Upper lobe of left lung (tissue), 6 donors: Measurements from ENCODE around the gene USP4. TPM values are rescaled to one million over a fixed set of nuclear protein-coding genes. Genes with fewer than 3 reads are reported as not detected.
A peak's percentile ranks its signal among the peaks of the same experiment; 100 is the strongest.

Experiments
- ATAC-seq, 2 donors: fragments of 200-7000 bp; cut with Tn5 transposase; one replicate each; pipeline ENCODE4 v1.9.1; 2022; ENCODE audit warnings: mild to moderate bottlenecking in 2 of 2, moderate library complexity in 2 of 2; ENCODE audit not compliant: low FRiP score in 2 of 2
- DNase-seq, 2 donors: peaks; one replicate each; pipeline ENCODE4 v3.0.0-alpha.2; 2019 to 2020
- H3K27ac ChIP-seq, 4 donors: fragments of 200-600 bp; sonication (generic); one replicate each; pipeline ENCODE4 v1.5.1; 2016 to 2019
- H3K27me3 ChIP-seq, 4 donors: fragments of 200-600 bp; sonication (generic); one replicate each; pipeline ENCODE4 v1.5.1; 2017 to 2019
- H3K36me3 ChIP-seq, 4 donors: fragments of 200-600 bp; sonication (generic); one replicate each; pipeline ENCODE4 v1.5.1; 2016 to 2019
- H3K4me1 ChIP-seq, 4 donors: fragments of 200-600 bp; sonication (generic); one replicate each; pipeline ENCODE4 v1.5.1; 2018 to 2019
- H3K4me3 ChIP-seq, 4 donors: fragments of 200-600 bp; sonication (generic); one replicate each; pipeline ENCODE4 v1.5.1; 2017 to 2019; ENCODE audit warnings: mild to moderate bottlenecking in 2 of 4, moderate library complexity in 1 of 4
- H3K9me3 ChIP-seq, 4 donors: fragments of 200-600 bp; sonication (generic); one replicate each; pipeline ENCODE4 v1.5.1; 2018 to 2019
- EP300 ChIP-seq, 4 donors: sonication (generic); formaldehyde crosslinking; IDR thresholded peaks; one replicate each; pipeline ENCODE4 v1.5.1; 2017; ENCODE audit warnings: antibody characterized with exemption in 4 of 4, control low read depth in 2 of 4
- POLR2A ChIP-seq, 4 donors: fragments of 450-650 bp; IDR thresholded peaks; one replicate each; pipeline ENCODE4 v1.5.1; 2016 to 2017; ENCODE audit warnings: antibody characterized with exemption in 4 of 4, mild to moderate bottlenecking in 2 of 4
- POLR2AphosphoS5 ChIP-seq, 2 donors: sonication (generic); formaldehyde crosslinking; IDR thresholded peaks; one replicate each; pipeline ENCODE4 v1.5.1; 2017; ENCODE audit warnings: antibody characterized with exemption in 2 of 2
- WGBS, 2 donors: methylation state at CpG; one replicate each; pipeline ENCODE4 v1.1.5; 2017 to 2018; 5-methylcytosine and 5-hydroxymethylcytosine counted together
- total RNA-seq, 6 donors: library from RNA; depleted of rRNA in 4 of 6; stranded (reverse); fragments of >200 nt in 4 of 6; gene quantifications; one replicate each; pipeline versions ENCODE4 v1.1.0 to v1.2.1, GENCODE V29; 2016 to 2021
- TF ChIP-seq, protein P1 (sequence below), 6 experiments: fragments of 450-650 bp in 4 of 6; fragments of 200-600 bp in 2 of 6; sonication (generic) in 2 of 6; IDR thresholded peaks; one replicate each; pipeline ENCODE4 v1.5.1; 2016 to 2019; ENCODE audit warnings: antibody characterized with exemption in 6 of 6
- donor health status: DM: no; HTN: no; CAD: no; lungs with moderate emphysema.
- donor health status: DM: no; HTN: yes; CAD: no; lungs with severe emphysema.

The USP4 gene
- total RNA-seq, 6 donors from 2014 or later: 28.1 to 190 (median 66.9) TPM

DNA sequence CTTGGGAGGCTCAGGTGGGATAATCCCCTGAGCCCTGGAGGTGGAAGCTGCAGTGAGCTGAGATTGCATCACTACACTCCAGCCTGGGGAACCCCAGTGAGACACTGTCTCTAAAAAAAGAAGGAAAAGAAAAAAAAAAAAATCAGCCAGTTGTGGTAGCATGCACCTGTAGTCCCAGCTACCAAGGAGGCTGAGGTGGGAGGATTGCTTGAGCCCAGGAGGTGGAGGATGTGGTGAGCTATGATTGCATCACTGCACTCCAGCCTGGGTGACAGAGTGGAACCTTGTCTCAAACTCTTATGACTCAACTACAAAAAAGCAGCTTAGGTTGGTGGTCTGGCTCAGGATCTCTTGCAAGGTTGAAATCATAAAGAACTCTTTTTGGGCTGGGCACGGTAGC is 37.6 kb upstream of the USP4 start:
- H3K4me3 ChIP-seq: no peak overlapping the region
- ATAC-seq (peak; percentile 47 to 49), DNase-seq (peak in 1 of 2 donors; percentile 48)
- H3K4me1 ChIP-seq: peaks cover 24 to 40% (median 31%) of the 10 kb centered on the region in 4 donors
- peak overlapping the region in 2 of 4 donors; percentile 60 to 61 for H3K27ac ChIP-seq
- no peaks in the 10 kb centered on the region for H3K9me3 ChIP-seq
- TF ChIP-seq POLR2A (IDR thresholded peaks at IDR 0.05) (no peak), EP300 (IDR thresholded peaks at IDR 0.05) (no peak), POLR2AphosphoS5 (IDR thresholded peaks at IDR 0.05) (no peak)
- TF ChIP-seq, protein P1, sequence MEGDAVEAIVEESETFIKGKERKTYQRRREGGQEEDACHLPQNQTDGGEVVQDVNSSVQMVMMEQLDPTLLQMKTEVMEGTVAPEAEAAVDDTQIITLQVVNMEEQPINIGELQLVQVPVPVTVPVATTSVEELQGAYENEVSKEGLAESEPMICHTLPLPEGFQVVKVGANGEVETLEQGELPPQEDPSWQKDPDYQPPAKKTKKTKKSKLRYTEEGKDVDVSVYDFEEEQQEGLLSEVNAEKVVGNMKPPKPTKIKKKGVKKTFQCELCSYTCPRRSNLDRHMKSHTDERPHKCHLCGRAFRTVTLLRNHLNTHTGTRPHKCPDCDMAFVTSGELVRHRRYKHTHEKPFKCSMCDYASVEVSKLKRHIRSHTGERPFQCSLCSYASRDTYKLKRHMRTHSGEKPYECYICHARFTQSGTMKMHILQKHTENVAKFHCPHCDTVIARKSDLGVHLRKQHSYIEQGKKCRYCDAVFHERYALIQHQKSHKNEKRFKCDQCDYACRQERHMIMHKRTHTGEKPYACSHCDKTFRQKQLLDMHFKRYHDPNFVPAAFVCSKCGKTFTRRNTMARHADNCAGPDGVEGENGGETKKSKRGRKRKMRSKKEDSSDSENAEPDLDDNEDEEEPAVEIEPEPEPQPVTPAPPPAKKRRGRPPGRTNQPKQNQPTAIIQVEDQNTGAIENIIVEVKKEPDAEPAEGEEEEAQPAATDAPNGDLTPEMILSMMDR (IDR thresholded peaks at IDR 0.05): no peak
- H3K36me3 ChIP-seq: peaks cover 21 to 34% (median 30%) of the 10 kb centered on the region in 4 donors
- WGBS, 2 donors: 75 to 80% methylated on average over 1 of the region's 1 CpG
- H3K27me3 ChIP-seq: no peaks in the 10 kb centered on the region

DNA sequence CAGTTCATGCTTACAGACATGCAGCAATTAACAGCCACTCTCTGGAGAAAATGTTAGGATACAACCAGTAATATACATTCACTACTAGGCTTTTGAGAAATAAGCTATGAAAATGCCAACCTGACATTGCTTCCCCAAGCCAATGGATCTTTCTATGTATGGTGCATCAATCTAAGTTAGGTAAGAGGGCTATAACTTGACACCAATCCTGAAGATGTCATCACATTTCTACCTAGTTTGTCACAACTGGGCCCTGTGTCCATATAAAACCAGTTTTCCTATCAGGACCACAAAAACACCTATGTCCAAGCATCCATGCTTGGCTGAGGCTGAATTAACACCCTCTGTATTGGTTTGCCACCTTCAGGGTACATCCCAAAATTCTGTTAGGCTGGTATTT is 32.1 kb upstream of the USP4 start:
- peaks cover 27 to 85% (median 69%) of the 10 kb centered on the region in 4 donors for H3K36me3 ChIP-seq
- H3K4me3 ChIP-seq: no peak overlapping the region
- ATAC-seq (no peak), DNase-seq (no peak)
- no peak for TF ChIP-seq POLR2A (IDR thresholded peaks at IDR 0.05)
- H3K4me1 ChIP-seq: peaks cover 3 to 13% (median 4%) of the 10 kb centered on the region in 4 donors
- no peaks in the 10 kb centered on the region for H3K27me3 ChIP-seq
- no peak overlapping the region for H3K27ac ChIP-seq
- H3K9me3 ChIP-seq: no peaks in the 10 kb centered on the region

DNA sequence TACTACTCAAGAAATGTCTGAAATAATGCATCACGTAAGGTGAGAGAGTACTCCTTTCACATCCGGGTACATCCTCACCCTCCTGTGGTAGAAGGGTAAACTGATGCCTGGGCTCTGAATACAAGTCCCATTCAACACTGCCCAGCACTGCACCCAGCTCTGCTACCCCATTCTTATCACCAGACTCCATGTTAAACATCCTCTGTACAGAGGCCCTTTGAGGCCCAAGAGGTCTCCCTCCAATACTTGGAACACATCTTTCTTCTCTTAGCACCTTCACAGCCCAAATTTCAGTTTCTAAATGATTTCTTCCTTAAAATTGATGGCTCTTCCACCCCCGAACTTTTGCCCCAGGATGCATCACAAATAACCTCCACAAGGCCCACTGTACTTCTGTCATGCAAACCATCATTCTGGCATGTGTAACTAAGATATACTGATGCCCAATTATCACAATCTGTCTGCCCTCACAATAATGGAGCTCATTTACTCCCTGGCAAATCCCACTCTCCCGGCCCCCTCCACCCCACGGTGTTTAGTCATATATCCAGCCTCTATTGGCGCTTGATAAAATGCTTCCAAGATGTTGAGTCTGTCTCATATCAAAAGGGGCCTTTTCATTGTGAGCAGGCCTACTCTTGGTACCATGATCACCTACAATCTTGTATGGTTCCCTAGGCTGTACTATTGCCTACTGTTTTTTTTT is 30.9 kb upstream of the USP4 start:
- Histone ChIP-seq H3K27ac (no peak overlapping the region), H3K9me3 (no peaks in the 10 kb centered on the region), H3K27me3 (no peaks in the 10 kb centered on the region), H3K36me3 (peaks cover 31 to 96% (median 77%) of the 10 kb centered on the region in 4 donors), H3K4me1 (peaks cover 0 to 10% (median 1%) of the 10 kb centered on the region in 4 donors), H3K4me3 (no peak overlapping the region)
- ATAC-seq (no peak), DNase-seq (no peak)
- TF ChIP-seq EP300 (IDR thresholded peaks at IDR 0.05) (no peak), POLR2A (IDR thresholded peaks at IDR 0.05) (no peak), POLR2AphosphoS5 (IDR thresholded peaks at IDR 0.05) (no peak)
- TF ChIP-seq, protein P1 (IDR thresholded peaks at IDR 0.05): no peak
- WGBS, 2 donors: 93 to 94% methylated on average over 6 of the region's 6 CpGs

DNA sequence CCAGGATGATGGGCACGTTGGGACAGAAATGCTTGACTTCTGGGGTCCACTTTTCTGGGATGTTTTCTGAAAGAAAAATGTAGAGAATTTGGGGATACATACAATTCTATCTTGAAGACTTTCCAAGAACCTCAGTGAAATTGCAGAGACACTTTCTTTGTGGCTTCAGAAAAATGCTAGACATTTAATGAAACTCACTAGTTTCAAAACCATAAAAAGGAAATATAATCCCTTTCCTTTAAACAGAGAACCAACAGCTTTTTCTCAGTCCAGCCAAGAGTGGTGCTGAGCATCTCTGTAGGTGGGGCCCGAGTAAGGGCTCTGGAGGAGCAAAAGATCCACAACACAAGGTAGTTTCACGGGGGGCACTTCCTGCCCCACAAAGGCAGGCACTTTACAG is 22.7 kb upstream of the USP4 start:
- no peaks in the 10 kb centered on the region for H3K9me3 ChIP-seq
- H3K36me3 ChIP-seq: peaks cover 35 to 90% (median 66%) of the 10 kb centered on the region in 4 donors
- H3K4me3 ChIP-seq: no peak overlapping the region
- DNase-seq (no peak), ATAC-seq (no peak)
- H3K27ac ChIP-seq: peak overlapping the region in 2 of 4 donors; percentile 3 to 7
- no peaks in the 10 kb centered on the region for H3K27me3 ChIP-seq
- 67 to 74% methylated on average over 3 of the region's 3 CpGs for WGBS, 2 donors
- TF ChIP-seq POLR2A (IDR thresholded peaks at IDR 0.05) (no peak), EP300 (IDR thresholded peaks at IDR 0.05) (no peak), POLR2AphosphoS5 (IDR thresholded peaks at IDR 0.05) (no peak)
- TF ChIP-seq, protein P1 (IDR thresholded peaks at IDR 0.05): no peak
- H3K4me1 ChIP-seq: peaks cover 12 to 30% (median 19%) of the 10 kb centered on the region in 4 donors

DNA sequence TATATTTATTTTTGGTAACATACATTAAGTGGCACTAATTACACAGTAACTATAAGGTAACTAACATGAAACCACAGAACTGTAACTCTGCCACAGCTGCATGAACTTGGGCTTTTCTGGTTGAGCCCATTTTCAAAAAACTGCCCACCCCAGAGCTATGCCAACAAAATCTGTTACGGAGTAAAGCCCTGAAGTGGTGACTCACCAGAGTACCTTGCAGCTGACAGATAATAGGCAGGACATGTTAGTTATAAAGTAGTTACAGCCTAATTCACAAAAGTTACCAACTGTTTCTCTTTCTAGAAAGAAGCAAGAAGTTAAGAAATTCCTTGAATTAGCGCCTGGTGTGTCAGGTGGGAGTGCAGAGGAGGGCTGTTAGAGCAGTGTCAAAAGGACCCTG is 19.8 kb upstream of the USP4 start:
- 81 to 84% methylated on average over 2 of the region's 2 CpGs for WGBS, 2 donors
- TF ChIP-seq EP300 (IDR thresholded peaks at IDR 0.05) (no peak), POLR2A (IDR thresholded peaks at IDR 0.05) (no peak), POLR2AphosphoS5 (IDR thresholded peaks at IDR 0.05) (no peak)
- TF ChIP-seq, protein P1 (IDR thresholded peaks at IDR 0.05): no peak
- H3K4me3 ChIP-seq: no peak overlapping the region
- peak overlapping the region; percentile 12 to 94 (median 90) for H3K27ac ChIP-seq
- H3K27me3 ChIP-seq: no peaks in the 10 kb centered on the region
- ATAC-seq: no peak
- H3K4me1 ChIP-seq: peaks cover 33 to 58% (median 39%) of the 10 kb centered on the region in 4 donors
- no peak for DNase-seq
- H3K36me3 ChIP-seq: peaks cover 30 to 79% (median 54%) of the 10 kb centered on the region in 4 donors
- H3K9me3 ChIP-seq: no peaks in the 10 kb centered on the region
